Measurements from ENCODE around the gene COX7A2L. TPM values are rescaled to one million over a fixed set of nuclear protein-coding genes. Genes with fewer than 3 reads are reported as not detected.
"Not testable (repeated sequence)": the region's sequence is repeated elsewhere in the genome, so short reads cannot be mapped to it uniquely, and the experiment has no call there.

COX7A2L gene
- total RNA-seq, 4 donors from 2014 or later, result 98.7 to 129 (median 119) TPM

DNA sequence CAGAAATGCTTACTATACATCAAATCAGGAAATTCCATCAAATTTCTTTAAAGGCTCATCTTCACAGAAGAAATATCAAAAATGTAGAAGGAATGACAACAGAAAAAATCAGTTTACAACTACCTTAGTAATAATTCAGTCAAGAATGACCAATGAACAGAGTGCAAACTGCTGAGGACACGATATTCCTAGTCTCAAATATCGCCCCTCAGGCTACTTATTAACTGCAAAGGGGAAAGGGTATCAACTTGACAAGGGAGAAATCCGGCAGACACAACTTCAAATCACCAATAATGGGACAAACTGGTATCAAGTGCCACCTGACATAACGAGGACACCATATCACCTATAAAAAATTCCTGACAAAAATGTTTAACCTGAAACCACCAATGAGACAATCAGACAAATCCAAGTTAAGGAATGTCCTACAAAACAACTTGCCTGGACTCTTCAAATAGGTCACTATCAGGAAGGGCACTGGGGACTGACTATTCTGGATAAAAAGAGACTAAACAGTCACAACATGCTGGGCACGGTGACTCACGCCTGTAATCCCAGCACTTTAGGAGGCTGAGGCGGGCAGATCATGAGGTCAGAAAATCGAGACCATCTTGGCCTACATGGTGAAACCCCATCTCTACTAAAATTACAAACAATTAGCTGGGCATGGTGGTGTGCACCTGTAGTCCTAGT lies 12.8 kb downstream of the COX7A2L start:
- H3K27ac ChIP-seq, result no peak overlapping the region
- H3K27me3 ChIP-seq, result no peaks in the 10 kb centered on the region
- no peaks in the 10 kb centered on the region for H3K4me1 ChIP-seq
- WGBS, 2 donors, result 96 to 99% methylated on average over 8 of the region's 8 CpGs
- H3K4me3 ChIP-seq (replicated peaks in 1 of 3), result no peak overlapping the region
- TF ChIP-seq, protein P1, sequence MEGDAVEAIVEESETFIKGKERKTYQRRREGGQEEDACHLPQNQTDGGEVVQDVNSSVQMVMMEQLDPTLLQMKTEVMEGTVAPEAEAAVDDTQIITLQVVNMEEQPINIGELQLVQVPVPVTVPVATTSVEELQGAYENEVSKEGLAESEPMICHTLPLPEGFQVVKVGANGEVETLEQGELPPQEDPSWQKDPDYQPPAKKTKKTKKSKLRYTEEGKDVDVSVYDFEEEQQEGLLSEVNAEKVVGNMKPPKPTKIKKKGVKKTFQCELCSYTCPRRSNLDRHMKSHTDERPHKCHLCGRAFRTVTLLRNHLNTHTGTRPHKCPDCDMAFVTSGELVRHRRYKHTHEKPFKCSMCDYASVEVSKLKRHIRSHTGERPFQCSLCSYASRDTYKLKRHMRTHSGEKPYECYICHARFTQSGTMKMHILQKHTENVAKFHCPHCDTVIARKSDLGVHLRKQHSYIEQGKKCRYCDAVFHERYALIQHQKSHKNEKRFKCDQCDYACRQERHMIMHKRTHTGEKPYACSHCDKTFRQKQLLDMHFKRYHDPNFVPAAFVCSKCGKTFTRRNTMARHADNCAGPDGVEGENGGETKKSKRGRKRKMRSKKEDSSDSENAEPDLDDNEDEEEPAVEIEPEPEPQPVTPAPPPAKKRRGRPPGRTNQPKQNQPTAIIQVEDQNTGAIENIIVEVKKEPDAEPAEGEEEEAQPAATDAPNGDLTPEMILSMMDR (IDR thresholded peaks at IDR 0.05), result no peak
- no peak for TF ChIP-seq POLR2A (IDR thresholded peaks at IDR 0.05)
- DNase-seq, result no peak
- intact Hi-C loops (cut with DNase I), result no loop called here
- no peaks in the 10 kb centered on the region for H3K9me3 ChIP-seq
- no peaks in the 10 kb centered on the region for H3K36me3 ChIP-seq

DNA sequence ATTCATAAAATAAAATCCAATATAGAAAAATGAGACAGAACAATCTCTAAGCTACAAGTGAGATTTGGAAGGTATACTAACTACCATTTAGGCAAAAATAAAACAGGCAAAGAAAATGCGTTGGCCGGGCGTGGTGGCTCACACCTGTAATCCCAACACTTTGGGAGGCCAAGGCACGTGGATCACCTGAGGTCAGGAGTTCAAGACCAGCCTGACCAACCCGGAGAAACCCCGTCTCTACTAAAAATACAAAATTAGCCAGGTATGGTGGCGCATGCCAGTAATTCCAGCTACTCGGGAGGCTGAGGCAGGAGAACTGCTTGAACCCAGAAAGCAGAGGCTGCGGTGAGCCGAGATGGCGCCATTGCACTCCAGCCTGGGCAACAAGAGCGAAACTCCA lies 13.5 kb downstream of the COX7A2L start:
- H3K27me3 ChIP-seq; DNase-seq; H3K4me3 ChIP-seq (replicated peaks in 1 of 3); H3K36me3 ChIP-seq; H3K9me3 ChIP-seq; intact Hi-C loops (cut with DNase I); H3K4me1 ChIP-seq; H3K27ac ChIP-seq: not testable (repeated sequence)
- WGBS, 2 donors, result 98 to 99% methylated on average over 12 of the region's 12 CpGs

DNA sequence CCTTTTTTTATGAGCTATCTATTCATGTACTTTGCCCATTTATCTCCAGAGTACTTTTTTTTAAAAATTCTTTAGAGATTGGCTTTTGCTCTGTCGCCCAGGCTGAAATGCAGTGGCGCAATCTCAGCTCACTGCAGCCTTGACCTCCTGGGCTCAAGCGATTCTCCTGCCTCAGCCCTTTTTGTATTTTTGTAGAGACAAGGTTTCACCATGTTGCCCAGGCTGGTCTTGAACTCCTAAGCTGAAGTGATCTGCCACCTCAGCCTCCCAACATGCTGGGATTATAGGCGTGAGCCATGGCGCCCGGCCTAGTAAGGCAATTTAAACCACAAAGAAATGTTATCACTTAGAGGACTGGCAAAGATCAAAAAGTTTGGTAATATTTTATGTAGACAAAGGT lies 14.2 kb downstream of the COX7A2L start:
- H3K9me3 ChIP-seq; DNase-seq; H3K27ac ChIP-seq; H3K4me3 ChIP-seq (replicated peaks in 1 of 3); intact Hi-C loops (cut with DNase I); H3K36me3 ChIP-seq; H3K27me3 ChIP-seq: not testable (repeated sequence)
- WGBS, 2 donors, result 98% methylated on average over 6 of the region's 6 CpGs
- H3K4me1 ChIP-seq, result peaks cover 9 to 11% of the 10 kb centered on the region in 2 donors

DNA sequence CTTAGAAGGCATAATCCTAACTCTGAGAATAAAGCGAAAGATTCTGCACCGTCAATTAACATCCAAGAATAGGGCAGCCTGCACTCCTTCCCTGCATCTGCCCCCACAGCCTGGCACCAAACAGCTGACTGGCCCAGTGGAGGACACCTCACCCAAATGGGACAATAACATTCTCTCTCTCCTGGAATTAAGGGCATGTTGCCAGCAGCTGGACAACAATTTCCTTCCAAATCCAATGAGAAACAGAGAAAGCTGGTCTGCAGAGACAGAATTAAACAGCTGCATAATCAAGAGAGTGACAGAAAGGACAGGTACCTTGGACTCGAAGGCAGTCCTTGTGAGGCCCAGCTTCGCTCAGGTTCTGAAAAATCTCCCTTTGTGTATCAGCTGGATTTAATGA lies 15.0 kb downstream of the COX7A2L start:
- H3K27ac ChIP-seq, result no peak overlapping the region
- DNase-seq, result no peak
- H3K36me3 ChIP-seq, result no peaks in the 10 kb centered on the region

DNA sequence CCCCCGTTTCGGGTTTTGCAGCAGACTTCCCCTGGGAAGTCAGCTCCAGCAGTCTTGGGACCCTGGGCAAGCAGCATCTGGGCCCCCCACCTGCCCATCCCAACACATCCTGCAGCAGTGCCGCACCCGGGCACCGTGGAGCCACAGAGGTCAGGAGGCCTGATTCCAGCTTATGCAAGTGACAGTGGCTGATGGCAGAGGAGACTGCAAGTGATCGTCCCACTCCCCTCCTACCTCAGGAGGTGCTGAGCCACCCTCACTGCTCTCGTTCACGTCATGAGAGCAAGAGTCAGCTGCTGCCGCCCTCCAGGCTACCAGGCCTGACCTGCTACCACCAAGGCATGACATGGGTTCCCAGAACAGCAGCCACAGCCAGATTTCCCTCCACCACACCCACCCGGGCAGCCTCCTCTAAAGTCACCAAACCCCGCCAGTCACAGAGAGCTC lies 18.2 kb downstream of the COX7A2L start:
- TF ChIP-seq, protein P1 (IDR thresholded peaks at IDR 0.05), result no peak
- no peak for TF ChIP-seq POLR2A (IDR thresholded peaks at IDR 0.05)
- Histone ChIP-seq H3K27ac (peak overlapping the region in 1 of 3 donors; percentile 21), H3K4me3 (replicated peaks in 1 of 3) (no peak overlapping the region), H3K36me3 (no peaks in the 10 kb centered on the region), H3K9me3 (no peaks in the 10 kb centered on the region), H3K27me3 (no peaks in the 10 kb centered on the region), H3K4me1 (peaks cover 17 to 18% of the 10 kb centered on the region in 2 donors)
- intact Hi-C loops (cut with DNase I), result no loop called here
- no peak for DNase-seq
- 80 to 85% methylated on average over 10 to 11 of the region's 11 CpGs for WGBS, 2 donors

More for the DNA sequence above, 15.0 kb downstream of the COX7A2L start:
- H3K4me1 ChIP-seq, result peaks cover 17 to 18% of the 10 kb centered on the region in 2 donors
- intact Hi-C loops (cut with DNase I), result no loop called here
- 90 to 96% methylated on average over 4 of the region's 4 CpGs for WGBS, 2 donors
- no peak overlapping the region for H3K4me3 ChIP-seq (replicated peaks in 1 of 3)
- TF ChIP-seq POLR2A (IDR thresholded peaks at IDR 0.05), result no peak
- TF ChIP-seq, protein P1 (IDR thresholded peaks at IDR 0.05), result no peak
- H3K27me3 ChIP-seq, result no peaks in the 10 kb centered on the region
- H3K9me3 ChIP-seq, result no peaks in the 10 kb centered on the region

DNA sequence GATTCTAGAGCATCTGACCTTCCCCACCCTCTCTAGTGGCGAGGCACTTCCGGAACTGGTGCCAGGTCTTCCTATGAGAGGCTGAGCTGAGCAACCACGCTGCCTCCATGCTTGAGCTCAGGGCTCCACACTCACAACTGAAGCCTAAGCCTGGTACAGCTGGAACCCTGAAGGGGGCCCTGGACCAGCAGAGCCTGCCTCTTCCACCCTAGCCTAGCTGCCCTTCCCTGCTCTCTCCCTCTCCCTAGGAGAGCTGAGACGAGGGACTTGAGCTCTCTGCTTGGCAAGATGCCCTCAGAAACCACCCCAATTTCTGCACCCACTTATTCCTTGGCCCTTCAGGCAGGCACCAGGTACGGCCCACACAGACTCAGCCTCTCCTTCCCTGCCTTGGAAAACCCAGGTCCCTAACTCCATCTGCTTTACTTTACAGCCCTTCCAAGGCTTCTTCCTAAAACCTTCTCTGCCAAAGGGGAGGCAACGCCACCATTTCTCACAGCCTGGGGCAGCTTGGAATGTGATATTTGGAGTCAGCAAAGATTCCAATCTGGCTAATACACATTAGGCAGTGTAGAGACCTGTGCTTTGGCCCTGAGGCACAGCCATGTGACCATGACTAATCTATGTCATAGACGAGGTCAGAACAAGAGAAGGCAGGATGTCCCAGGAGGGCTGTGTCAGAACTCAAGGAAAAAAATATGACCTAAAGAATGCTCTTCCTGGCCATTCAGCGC lies 18.8 kb downstream of the COX7A2L start:
- Histone ChIP-seq H3K36me3 (no peaks in the 10 kb centered on the region), H3K4me3 (replicated peaks in 1 of 3) (no peak overlapping the region), H3K27ac (peak overlapping the region in 2 of 3 donors; percentile 21 to 42), H3K4me1 (peaks cover 17 to 18% of the 10 kb centered on the region in 2 donors), H3K27me3 (no peaks in the 10 kb centered on the region), H3K9me3 (no peaks in the 10 kb centered on the region)
- TF ChIP-seq, protein P1 (IDR thresholded peaks at IDR 0.05), result no peak
- TF ChIP-seq POLR2A (IDR thresholded peaks at IDR 0.05), result no peak
- WGBS, 2 donors, result 64 to 70% methylated on average over 5 to 8 of the region's 8 CpGs
- DNase-seq, result peak; percentile 19 to 30
- intact Hi-C loops (cut with DNase I), result no loop called here
